Islet of Langerhans (tissue), 1 donor: ENCODE results near the gene KRT35.

ENCODE experiments used
- FAIRE-seq: peaks from one replicate; lab custom pipeline; 2011; peaks lifted over from hg19 to GRCh38; lab: Jason Lieb, UNC

Gene KRT35

DNA sequence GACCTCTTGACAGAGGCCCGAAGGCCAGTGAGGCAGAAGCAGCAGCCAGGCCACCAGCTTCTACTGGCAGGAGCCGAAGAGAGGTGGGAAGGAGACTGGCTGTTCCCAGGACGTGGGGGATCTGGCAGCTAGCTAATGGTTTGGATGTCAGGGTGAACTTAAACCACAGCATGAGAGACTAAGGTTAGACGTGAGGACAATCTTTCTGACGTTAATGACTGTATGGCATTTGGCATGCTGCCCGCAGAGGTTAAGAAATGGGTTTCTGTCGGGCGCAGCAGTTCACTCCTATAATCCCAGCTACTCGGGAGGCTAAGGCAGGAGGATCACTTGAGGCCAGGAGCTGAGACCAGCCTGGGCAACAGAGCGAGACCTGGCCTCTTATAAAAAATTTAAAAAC lies 30.8 kb upstream of the KRT35 start:
- FAIRE-seq: no peak

DNA sequence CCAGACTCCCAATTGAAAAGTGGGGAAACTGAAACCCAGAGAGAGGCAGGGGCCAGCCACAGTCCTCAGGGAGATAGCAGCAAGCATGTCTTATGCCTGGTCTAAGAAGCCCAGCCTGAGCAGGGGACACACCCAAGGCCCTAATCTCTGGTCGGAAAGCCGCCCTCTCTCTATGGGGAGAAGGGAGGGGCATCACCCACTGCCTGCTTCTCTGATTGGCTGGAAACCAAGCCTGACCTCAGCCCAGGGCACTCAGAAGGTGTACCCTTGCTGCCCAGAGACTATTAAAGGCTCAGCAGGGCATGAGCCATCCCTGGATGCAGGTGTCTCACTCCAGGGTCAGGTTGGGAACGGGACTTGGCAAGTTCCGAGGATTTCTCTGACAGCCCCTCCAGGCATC lies 30.2 kb upstream of the KRT35 start:
- no peak for FAIRE-seq

GRCh38 chr17:41510251-41511065 lies 29.5 kb upstream of the KRT35 start:
- FAIRE-seq: no peak

- FAIRE-seq: no peak
These were observed 26.4 kb upstream of the KRT35 start for GRCh38 chr17:41507315-41507880.

DNA sequence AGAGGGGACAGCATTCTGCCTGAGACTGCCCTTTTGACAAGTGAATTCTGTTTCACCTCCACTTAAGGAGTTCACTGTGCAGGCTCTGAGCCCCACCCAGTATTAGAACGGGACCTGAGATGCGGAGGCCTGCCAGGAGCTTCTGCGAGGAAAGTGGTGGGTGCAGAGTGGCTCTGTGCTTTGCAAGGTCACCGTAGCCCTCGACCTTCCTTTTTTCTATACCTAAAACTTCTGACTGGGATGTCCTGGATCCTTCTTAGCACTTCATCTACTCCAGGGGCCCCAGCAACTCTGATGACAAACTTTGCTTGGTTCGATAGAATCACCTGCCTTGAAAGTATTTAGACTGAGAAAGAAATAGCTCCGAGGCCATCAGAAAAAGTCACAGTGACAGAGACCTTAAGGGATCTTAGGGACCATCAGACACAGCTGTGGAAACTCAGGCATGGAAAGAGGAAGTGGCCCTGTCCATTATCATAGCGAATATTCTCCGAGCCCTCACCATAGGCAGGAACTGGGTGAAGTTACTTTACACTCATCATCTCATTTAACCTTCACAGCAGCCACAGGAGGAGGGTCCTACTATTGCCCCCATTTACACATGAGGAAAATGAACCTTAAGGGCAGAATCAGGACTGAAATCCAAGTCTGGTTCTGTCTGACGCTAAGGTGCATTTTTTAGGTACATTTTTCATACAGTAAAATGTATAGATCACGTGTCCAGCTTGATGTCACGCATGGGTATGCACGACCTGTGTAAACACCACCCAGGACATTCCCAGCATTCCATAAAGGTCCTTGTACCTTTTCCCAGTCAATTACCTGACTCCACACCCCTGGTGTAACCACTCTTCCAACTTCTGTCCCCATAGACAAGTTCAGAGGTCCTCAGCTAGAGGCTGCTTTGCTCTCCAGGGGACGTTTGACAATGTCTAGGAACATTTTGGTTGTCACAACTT lies 25.1 kb upstream of the KRT35 start:
- no peak for FAIRE-seq

- FAIRE-seq: no peak
These were observed 24.3 kb upstream of the KRT35 start, which contains the start of gene KRT13 for GRCh38 chr17:41505007-41505808. KRT13 (minus strand) TSS chr17:41505612; CDS start chr17:41505550, 62 bp downstream.

DNA sequence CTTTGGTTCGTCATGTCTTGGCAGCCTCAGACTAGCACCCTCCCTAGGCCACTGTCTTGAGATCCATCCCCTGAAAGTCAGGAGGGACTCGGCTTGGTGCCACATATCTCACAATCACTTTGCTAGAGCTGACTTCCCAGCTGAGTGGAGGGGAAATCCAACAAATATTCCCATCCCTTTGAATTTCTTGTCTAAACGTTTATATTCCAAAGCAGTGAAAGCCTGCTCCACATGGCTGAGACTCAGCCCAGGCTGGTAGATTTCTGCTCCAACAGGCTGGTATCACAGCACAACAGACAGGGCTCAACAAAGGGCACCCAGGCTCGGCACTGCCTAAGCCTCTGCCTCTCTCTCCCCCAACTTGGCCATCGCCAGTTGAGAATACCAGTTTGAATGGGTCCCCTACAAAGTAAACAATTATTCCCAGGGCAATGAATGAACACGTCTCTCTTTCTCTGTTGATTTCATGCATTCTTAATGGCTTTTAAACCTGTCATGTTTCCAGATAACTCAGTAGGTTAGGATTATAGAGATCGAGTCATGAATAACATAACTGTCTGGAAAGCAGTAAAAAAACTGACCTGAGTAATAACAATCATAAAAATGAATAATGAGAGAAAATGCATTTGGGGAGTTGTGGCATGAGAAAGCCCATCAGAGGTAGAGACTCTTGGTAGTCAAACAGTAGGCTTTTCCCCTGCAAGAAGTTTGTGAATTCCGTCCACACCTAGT lies 23.5 kb upstream of the KRT35 start:
- no peak for FAIRE-seq

DNA sequence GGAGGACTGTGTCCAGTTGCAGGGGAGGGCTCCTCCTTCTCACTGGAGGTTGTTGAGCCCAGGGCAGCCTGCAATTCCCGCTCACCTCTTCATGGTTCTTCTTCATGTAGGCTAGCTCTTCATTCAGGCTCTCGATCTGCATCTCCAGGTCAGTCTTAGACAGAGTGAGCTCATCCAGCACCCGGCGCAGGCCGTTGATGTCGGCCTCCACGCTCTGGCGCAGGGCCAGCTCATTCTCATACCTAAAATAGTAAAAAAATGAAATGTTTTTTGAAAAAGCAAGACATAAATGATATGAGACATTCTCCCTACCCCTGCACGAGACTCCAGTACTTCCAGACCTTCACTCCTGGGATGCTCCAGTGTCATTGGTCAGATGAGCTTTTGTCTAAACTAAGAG lies 22.3 kb upstream of the KRT35 start:
- FAIRE-seq: no peak

DNA sequence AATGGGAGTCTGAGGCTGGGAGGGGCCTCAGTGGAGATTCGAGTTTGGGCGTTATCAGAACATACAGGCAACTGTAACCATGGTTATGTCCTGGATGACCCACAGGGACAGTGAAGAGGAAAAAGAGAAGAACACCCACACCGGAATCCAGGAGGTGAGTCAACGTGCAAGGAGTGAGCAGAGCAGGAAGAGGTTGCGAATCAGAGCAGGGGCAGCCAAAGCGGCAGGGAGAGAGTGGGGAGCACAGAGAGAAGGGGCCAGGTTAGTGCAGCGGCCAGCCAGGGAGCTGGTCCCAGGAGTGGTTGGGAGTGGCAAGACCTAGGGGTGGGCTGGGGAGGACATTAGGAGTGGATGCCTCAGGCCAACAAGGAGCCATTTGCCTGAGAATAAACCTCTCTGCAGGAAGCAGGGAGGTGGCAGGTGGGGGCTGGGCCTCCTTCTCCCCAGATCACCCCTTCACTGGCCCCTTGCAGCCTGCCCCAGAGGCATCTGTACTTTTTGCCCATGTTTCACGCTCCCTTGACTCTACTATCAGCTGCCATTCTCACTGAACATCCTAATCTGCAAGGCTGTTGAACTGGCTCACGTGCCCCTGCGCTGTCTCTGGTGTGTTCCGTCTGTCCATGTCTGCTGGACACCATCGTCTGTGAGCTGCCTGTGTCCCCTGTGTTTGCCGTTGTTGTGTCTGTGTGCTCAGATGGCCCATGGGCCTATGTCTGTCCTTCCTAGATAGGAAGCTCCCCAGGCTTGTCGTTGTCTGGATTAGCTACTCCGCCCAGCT lies 19.4 kb upstream of the KRT35 start:
- FAIRE-seq: no peak

DNA sequence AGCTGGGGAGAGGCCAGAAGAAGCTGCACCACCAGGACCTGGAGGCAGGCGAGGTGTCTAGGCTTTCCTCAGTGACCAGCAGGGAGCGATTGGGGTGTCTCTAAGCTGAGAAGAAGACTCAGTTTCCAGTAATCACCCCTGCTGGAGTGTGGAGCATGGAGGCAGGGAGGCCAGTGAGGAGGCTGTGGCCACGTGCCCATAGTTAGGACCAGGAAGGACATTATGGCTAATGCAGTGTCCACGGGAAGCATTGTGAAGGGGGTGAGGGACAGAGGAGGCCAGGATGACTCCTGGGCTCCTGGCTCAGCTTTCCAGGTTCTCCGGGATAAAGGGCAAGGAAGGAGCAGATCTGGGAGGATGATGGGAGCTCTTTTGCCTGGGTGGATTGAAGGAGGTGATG lies 18.8 kb upstream of the KRT35 start:
- FAIRE-seq: no peak

DNA sequence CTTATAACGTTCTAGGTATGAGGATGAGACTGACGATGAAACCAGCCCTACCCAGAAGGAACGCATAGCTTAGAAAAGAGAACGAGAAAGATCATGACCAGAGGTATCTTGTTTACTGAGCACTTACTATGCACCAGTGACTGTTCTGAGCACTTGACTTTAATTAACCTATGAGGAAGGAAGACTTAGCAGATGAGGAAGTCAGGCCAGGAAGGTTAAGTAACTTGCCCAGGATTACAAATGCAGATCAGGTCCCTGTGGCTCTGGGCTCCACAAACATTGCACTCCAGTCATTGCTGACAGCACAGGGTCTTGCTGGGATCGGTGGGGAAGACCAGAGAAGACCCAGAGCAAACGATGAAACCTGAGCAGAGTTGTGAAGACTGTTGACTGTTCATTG lies 17.3 kb upstream of the KRT35 start:
- FAIRE-seq: no peak

DNA sequence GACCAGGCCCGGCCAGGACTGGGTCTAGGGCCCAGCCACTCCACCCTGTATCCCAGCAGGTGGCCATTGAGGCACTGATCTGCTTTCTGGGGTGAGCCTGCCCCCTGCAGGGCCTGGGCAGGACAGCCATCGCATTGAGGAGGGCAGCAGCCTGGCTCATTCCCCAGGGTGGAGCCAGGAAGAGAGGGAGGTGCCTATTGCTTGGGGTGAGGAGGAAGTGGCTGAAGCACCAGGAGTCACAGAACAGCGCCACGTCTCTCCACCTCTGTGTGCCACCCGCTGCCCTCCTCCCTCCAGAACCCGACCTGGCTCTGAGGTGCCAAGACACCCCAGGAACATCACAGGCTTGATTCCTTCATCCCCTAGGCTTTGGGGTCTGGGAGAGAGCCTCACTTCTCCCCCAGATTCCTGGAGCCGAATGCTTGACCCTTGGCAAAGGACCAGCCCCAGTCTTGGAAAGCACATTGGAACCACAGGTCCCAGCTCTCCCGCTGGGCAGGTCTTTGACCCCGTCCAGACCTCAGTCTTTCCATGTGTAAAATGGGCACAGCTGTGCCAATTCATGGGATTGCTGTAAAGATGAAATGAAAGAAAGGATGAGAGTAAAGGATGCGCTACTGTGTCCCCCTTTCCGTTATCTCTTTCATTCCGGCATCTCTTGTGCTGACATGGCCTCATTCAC lies 16.0 kb upstream of the KRT35 start:
- FAIRE-seq: no peak

- no peak for FAIRE-seq
These were observed 13.6 kb upstream of the KRT35 start for GRCh38 chr17:41494524-41494923.

DNA sequence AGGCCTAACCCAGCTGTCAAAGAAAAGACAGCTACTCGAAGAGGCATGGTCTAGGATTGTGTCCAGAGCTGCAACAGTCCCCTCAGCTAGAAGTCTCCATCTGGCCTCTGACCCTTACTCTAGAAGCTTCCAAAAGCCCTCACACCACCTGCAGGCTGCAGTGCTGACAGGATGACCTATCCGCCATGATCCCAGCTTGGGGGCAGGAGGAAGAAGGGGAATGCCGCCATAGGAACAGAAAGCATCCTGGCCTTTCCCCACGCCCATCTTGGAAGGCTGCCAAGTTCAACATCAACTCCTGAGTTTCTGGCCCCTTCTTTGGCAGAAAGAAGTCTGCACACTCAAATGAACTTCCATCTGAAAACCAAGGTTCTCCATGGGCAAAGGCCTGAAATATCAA lies 11.8 kb upstream of the KRT35 start:
- no peak for FAIRE-seq

GRCh38 chr17:41492351-41492750 lies 11.4 kb upstream of the KRT35 start:
- FAIRE-seq: no peak

- no peak for FAIRE-seq
These were observed 10.5 kb upstream of the KRT35 start for GRCh38 chr17:41491476-41491875.

GRCh38 chr17:41490000-41490990 lies 9.3 kb upstream of the KRT35 start:
- FAIRE-seq: no peak

DNA sequence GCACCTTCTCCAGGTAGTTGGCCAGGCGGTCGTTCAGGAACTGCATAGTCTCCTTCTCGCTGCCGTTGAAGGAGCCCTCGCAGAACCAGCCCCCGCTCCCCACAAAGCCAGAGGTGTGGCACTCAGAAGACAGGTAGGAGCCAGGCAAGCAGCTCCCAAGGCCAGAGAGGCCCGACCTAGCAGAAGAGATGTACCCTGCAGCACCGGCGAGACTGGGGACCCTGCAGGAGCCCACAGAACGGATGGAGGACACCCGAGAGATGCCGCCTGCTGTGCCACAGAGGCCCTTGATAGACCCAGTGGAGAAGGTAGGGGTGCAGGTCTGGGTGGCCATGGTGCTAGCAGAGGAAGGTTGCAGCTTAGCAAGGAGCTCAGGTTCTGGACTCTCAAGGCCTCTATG lies 8.6 kb upstream of the KRT35 start, which contains the start of gene KRT36:
KRT36 (minus strand) TSS at position 380 of the 400 bp plus-strand sequence; CDS start at position 334, 46 bp downstream.
- no peak for FAIRE-seq
